ENCODE data around the gene TMEM91. TPM values are rescaled to one million over a fixed set of nuclear protein-coding genes. Genes with fewer than 3 reads are reported as not detected.
A peak's percentile ranks its signal among the peaks of the same experiment; 100 is the strongest.

Gene TMEM91
- total and polyA plus RNA-seq, 2 donors (not counting 1 experiment from before 2014, with no cell fraction given) = 3.7 to 9.7 TPM

DNA sequence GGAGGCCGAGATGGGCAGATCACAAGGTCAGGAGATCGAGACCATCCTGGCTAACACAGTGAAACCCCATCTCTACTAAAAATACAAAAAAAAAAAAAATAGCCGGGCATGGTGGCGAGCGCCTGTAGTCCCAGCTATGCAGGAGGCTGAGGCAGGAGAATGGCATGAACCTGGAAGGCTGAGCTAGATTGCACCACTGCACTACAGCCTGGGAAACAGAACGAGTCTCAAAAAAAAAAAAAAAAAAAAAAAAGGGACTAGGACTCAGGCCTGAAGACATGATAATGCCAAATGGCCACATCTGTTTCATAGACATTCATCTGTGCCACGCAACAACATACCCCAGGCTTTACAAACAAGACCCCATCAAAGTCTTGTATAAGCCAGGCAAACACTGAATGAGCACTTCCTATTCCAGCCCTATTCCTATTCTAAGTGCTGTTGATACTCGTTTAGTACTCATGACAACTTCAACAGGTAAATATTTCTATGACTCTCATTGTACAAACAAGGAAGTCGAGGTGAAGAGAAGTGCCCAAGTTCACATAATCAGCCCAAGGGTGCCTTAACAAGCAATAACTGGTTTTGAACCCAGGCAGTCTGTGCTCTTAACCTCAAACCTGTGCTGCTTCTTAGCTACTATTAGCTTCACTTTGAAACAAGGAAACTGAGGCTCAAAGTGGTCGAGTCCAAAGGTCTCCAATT, 14.0 kb upstream of the TMEM91 start:
- Histone ChIP-seq H3K9me3 (ENCODE audit: control insufficient read depth, insufficient read depth, low read depth, low read length) (no peaks in the 10 kb centered on the region), H3K36me3 (ENCODE audit: control insufficient read depth, insufficient read depth, low read length) (no peaks in the 10 kb centered on the region), H4K20me1 (ENCODE audit: control insufficient read depth, extremely low read depth, insufficient read depth, low read length) (no peaks in the 10 kb centered on the region), H3K9ac (ENCODE audit: insufficient read depth, low read length) (no peak overlapping the region), H3K79me2 (ENCODE audit: control insufficient read depth, insufficient read depth, low read length) (peaks cover 13% of the 10 kb centered on the region), H3K27me3 (ENCODE audit: control insufficient read depth, insufficient read depth, low read length) (no peaks in the 10 kb centered on the region), H3K4me3 (replicated peaks in 1 of 4; ENCODE audit: control extremely low read depth in 1 of 4, insufficient read depth in 1 of 4, low read depth in 3 of 4, low read length in 4 of 4) (no peak overlapping the region), H3K4me2 (ENCODE audit: extremely low read depth, insufficient read depth, low read length) (no peak overlapping the region), H2AFZ (ENCODE audit: low read length) (no peak overlapping the region), H3K27ac (ENCODE audit: insufficient read depth, low read length) (no peak overlapping the region), H3K4me1 (ENCODE audit: control insufficient read depth, extremely low read depth, insufficient read depth, low read length) (peaks cover 2% of the 10 kb centered on the region)
- TF ChIP-seq CTCF (conservative IDR thresholded peaks at IDR 0.05 in 1 of 2, IDR thresholded peaks at IDR 0.05 in 1 of 2; ENCODE audit: low read depth in 1 of 2, low read length in 2 of 2) (no peak), EZH2 (IDR thresholded peaks at IDR 0.05; ENCODE audit: low read length, missing control alignments) (no peak)
- no peak for DNase-seq (ENCODE audit: low read depth in 2 of 2)

DNA sequence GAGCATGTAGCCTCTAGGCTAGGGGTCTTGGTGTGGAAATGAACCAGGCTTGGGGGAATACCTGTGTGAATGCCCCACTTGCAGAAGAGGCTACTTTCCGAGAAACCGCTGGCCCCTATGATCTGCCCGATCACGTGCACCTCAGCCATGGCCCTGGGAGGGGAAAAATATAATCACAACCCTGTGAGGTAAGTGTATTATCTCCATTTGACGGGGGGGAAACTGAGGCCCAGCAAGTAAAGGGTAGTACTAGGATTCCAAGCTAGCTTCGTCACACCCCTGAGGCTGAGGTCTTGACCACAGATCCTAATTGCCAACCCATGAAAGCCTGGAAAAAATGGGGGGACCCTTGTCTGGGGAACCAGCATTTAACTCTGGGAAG, 13.0 kb upstream of the TMEM91 start:
- H3K9ac ChIP-seq (ENCODE audit: insufficient read depth, low read length) = peak overlapping the region; percentile 100
- H3K36me3 ChIP-seq (ENCODE audit: control insufficient read depth, insufficient read depth, low read length) = no peaks in the 10 kb centered on the region
- peak overlapping the region; percentile 85 for H2AFZ ChIP-seq (ENCODE audit: low read length)
- TF ChIP-seq CTCF (conservative IDR thresholded peaks at IDR 0.05 in 1 of 2, IDR thresholded peaks at IDR 0.05 in 1 of 2; ENCODE audit: low read depth in 1 of 2, low read length in 2 of 2) (no peak), EZH2 (IDR thresholded peaks at IDR 0.05; ENCODE audit: low read length, missing control alignments) (no peak)
- DNase-seq (ENCODE audit: low read depth in 2 of 2) = no peak
- H3K4me3 ChIP-seq (replicated peaks in 1 of 4; ENCODE audit: control extremely low read depth in 1 of 4, insufficient read depth in 1 of 4, low read depth in 3 of 4, low read length in 4 of 4) = peak overlapping the region; percentile 87 to 98 (median 92)
- H3K27me3 ChIP-seq (ENCODE audit: control insufficient read depth, insufficient read depth, low read length) = no peaks in the 10 kb centered on the region
- H3K9me3 ChIP-seq (ENCODE audit: control insufficient read depth, insufficient read depth, low read depth, low read length) = no peaks in the 10 kb centered on the region
- peak overlapping the region; percentile 95 for H3K4me2 ChIP-seq (ENCODE audit: extremely low read depth, insufficient read depth, low read length)
- H3K27ac ChIP-seq (ENCODE audit: insufficient read depth, low read length) = peak overlapping the region; percentile 100
- H3K4me1 ChIP-seq (ENCODE audit: control insufficient read depth, extremely low read depth, insufficient read depth, low read length) = peaks cover 11% of the 10 kb centered on the region
- no peaks in the 10 kb centered on the region for H4K20me1 ChIP-seq (ENCODE audit: control insufficient read depth, extremely low read depth, insufficient read depth, low read length)
- H3K79me2 ChIP-seq (ENCODE audit: control insufficient read depth, insufficient read depth, low read length) = peaks cover 13% of the 10 kb centered on the region

DNA sequence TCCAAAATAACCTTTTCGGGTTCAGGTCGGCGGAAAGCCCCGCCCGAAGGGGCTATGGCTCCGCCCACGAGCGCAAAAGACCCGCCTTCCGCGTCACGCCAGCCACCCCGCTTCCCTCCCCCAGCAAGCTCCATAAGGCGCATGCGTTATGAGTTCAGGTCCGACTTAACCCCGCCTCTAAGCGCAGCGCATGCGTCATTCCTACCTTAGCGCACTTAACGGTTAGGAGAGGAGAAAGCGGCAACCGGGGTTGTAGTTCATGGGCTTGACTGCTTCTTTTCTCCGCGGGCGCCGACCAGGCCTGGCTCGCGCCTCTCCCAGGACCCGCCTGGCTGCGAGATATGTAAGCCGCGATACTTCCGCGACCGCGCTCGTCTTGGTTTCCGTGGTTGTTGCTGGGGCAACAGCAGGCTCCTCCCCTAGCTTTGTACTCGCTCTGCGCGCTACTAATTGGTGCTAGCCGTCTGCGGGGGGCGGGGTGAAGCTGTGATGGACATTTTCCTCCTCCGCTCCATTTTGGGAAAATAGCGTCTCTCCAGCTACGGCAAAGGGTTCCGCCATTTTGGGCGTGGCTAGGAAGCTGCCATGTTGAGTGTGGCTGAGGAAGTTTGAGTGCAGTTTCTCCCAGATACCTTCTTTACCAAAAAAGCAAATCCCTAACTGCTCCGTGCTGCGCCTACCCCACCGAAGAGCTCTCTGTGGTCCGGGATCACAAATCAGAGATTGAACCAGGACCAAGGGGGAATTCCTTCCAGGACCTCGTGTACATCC, 12.4 kb upstream of the TMEM91 start, which contains the start of gene B9D2:
B9D2 (minus strand) TSS at position 397 of the 771 bp plus-strand sequence. CDS start 630 bp downstream, outside the sequence.
- H3K36me3 ChIP-seq (ENCODE audit: control insufficient read depth, insufficient read depth, low read length) = no peaks in the 10 kb centered on the region
- no peaks in the 10 kb centered on the region for H3K27me3 ChIP-seq (ENCODE audit: control insufficient read depth, insufficient read depth, low read length)
- H3K4me2 ChIP-seq (ENCODE audit: extremely low read depth, insufficient read depth, low read length) = peak within 1 kb of the TSS; percentile 95
- peaks cover 14% of the 10 kb centered on the region for H3K79me2 ChIP-seq (ENCODE audit: control insufficient read depth, insufficient read depth, low read length)
- H3K9me3 ChIP-seq (ENCODE audit: control insufficient read depth, insufficient read depth, low read depth, low read length) = no peaks in the 10 kb centered on the region
- peak; percentile 96 to 99 for DNase-seq (ENCODE audit: low read depth in 2 of 2)
- peak within 1 kb of the TSS; percentile 100 for H3K9ac ChIP-seq (ENCODE audit: insufficient read depth, low read length)
- peaks cover 11% of the 10 kb centered on the region for H3K4me1 ChIP-seq (ENCODE audit: control insufficient read depth, extremely low read depth, insufficient read depth, low read length)
- peak within 1 kb of the TSS; percentile 97 for H2AFZ ChIP-seq (ENCODE audit: low read length)
- H4K20me1 ChIP-seq (ENCODE audit: control insufficient read depth, extremely low read depth, insufficient read depth, low read length) = no peaks in the 10 kb centered on the region
- peak within 1 kb of the TSS; percentile 100 for H3K27ac ChIP-seq (ENCODE audit: insufficient read depth, low read length)
- TF ChIP-seq CTCF (conservative IDR thresholded peaks at IDR 0.05 in 1 of 2, IDR thresholded peaks at IDR 0.05 in 1 of 2; ENCODE audit: low read depth in 1 of 2, low read length in 2 of 2) (no peak), EZH2 (IDR thresholded peaks at IDR 0.05; ENCODE audit: low read length, missing control alignments) (no peak)
- H3K4me3 ChIP-seq (replicated peaks in 1 of 4; ENCODE audit: control extremely low read depth in 1 of 4, insufficient read depth in 1 of 4, low read depth in 3 of 4, low read length in 4 of 4) = peak within 1 kb of the TSS; percentile 87 to 98 (median 92)

All from fibroblast of lung (primary cell).